Activated naive CD8-positive, alpha-beta T cell (primary cell): ENCODE data around the gene NLRP1.

Experiments
- H3K27ac Mint-ChIP-seq: one replicate; pipeline ENCODE4 v1.8.0; 2021; ENCODE audit warnings: mixed read lengths
- H3K27me3 Mint-ChIP-seq: one replicate; pipeline ENCODE4 v1.8.0; 2021; ENCODE audit warnings: mixed read lengths
- H3K36me3 Mint-ChIP-seq: one replicate; pipeline ENCODE4 v1.8.0; 2021; ENCODE audit warnings: mixed read lengths
- H3K4me1 Mint-ChIP-seq: one replicate; pipeline ENCODE4 v1.8.0; 2021; ENCODE audit warnings: low read depth, mixed read lengths
- H3K4me3 Mint-ChIP-seq: one replicate; pipeline ENCODE4 v1.8.0; 2021; ENCODE audit warnings: mild to moderate bottlenecking, mixed read lengths
- H3K9me3 Mint-ChIP-seq: one replicate; pipeline ENCODE4 v1.8.0; 2021; ENCODE audit warnings: low read depth, mixed read lengths

The NLRP1 gene

GRCh38 chr17:5500247-5500588, 84.1 kb downstream of the NLRP1 start:
- Mint-ChIP-seq H3K4me1 (peaks cover 20% of the 10 kb centered on the region), H3K4me3 (peak overlapping the region; percentile 98), H3K36me3 (no peaks in the 10 kb centered on the region), H3K27me3 (no peaks in the 10 kb centered on the region), H3K9me3 (no peaks in the 10 kb centered on the region), H3K27ac (peak overlapping the region; percentile 88)

DNA sequence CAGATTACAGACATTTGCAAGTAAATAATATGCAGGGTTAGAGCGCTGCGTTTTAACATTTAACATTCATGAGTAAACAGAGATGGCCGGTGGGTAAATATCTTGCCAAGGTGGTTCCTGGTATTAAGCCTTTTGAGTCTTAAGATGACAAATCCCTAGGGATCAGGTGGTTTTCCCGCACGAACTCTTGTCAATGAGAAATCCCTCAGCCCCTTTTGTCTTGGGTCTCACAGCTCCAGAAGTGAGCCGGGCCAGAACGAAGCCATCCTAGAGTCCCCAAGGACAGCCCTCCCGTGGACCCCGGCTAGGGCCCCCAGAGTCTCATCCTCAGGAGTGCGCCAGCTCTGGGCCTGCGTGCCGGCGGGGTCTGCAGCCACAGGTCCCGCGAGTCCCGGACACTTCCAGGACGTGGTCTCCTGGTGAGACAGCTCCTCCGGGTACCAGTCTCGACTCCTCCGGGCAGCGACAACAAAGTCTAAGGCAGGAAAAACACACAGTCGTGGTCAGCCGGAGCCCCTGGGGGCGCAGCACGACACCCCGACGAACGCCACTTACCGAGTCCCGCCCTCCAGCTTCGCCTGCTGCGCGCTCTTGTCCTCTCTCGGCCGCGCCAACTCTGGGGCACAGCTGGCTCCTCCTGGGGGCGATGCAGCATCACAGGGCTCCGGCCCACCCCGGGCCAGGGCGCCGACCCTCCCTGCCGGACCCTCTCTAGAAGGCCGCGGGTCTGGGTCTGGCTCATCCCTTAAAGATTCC, 84.7 kb downstream of the NLRP1 start:
- H3K9me3 Mint-ChIP-seq, result no peaks in the 10 kb centered on the region
- no peak overlapping the region for H3K27ac Mint-ChIP-seq
- H3K36me3 Mint-ChIP-seq, result no peaks in the 10 kb centered on the region
- H3K4me1 Mint-ChIP-seq, result peaks cover 20% of the 10 kb centered on the region
- H3K27me3 Mint-ChIP-seq, result no peaks in the 10 kb centered on the region
- H3K4me3 Mint-ChIP-seq, result peak overlapping the region; percentile 98

DNA sequence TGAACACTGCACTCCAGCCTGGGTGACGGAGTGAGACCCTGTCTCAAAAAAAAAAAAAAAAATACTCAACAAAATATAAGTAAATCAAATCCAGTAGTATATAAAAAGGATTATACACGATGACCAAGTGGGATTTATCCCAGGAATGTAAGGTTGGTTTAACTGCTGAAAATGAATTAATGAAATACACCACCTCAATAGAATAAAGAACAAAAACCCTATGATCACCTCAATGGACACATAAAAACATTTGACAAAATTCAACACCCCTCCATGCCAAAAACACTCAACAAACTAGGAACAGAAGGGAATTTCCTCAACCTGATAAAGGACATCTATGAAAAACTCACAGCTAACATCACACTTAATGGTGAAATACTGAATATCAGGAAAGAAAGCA, 91.3 kb downstream of the NLRP1 start:
- H3K27ac Mint-ChIP-seq, result no peak overlapping the region

DNA sequence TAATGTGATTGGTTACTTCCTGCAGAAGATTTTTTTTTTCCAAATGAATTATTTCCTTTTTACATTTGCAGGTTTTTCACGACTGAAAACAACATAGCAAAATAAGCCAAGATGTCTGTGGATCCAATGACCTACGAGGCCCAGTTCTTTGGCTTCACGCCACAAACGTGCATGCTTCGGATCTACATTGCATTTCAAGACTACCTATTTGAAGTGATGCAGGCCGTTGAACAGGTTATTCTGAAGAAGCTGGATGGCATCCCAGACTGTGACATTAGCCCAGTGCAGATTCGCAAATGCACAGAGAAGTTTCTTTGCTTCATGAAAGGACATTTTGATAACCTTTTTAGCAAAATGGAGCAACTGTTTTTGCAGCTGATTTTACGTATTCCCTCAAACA, 95.6 kb downstream of the NLRP1 start:
- Mint-ChIP-seq H3K27ac (peak overlapping the region; percentile 86), H3K4me3 (peak overlapping the region; percentile 98), H3K27me3 (no peaks in the 10 kb centered on the region), H3K9me3 (no peaks in the 10 kb centered on the region), H3K36me3 (peaks cover 17% of the 10 kb centered on the region), H3K4me1 (peaks cover 43% of the 10 kb centered on the region)

More for the DNA sequence above, 91.3 kb downstream of the NLRP1 start:
- Mint-ChIP-seq H3K4me3 (no peak overlapping the region), H3K9me3 (no peaks in the 10 kb centered on the region), H3K4me1 (peaks cover 15% of the 10 kb centered on the region), H3K36me3 (peaks cover 10% of the 10 kb centered on the region), H3K27me3 (no peaks in the 10 kb centered on the region)

DNA sequence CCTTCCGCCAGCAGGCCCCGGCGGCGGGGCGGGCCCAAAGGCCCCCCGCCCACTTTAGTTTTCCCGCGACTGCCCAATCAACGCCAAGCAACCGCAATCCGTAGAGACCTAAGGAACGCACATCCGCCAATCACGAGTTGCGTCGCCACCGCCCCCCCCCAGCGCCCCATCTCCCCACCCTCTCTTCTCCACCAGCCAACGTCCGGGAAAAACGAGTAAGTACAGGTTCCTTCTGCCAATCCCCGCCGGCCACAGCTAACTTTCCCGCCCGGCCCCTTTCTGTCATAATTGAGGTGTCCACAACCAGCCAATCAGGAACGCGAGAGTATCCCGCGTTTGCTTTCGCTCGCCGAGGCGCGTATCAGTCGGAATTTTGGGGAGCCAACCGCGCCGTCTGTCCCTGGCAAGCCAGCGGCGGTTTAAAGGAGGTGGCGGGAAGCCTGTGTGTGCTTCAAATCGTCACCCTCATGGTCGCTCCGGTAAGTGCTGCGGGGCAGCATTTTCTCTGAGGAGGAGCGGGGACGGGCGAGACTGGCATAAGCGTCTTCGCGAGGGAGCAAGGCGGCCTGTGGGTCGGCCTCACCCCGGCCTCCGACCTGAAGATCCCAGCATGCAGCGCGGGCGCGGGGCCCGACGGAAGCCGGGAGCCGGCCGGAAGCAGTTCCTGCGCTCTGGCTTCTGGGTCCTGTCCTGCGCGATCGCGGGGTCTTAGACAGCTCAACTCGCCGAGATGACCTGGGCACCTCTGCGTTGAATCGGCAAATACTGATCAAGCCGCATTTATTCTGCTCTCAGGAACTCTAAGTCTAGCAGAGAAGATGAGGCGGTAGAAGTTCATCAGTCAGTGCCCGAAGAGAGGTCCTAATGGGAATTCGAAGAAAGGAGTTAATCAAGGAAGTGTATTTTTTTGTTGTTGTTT, 97.8 kb downstream of the NLRP1 start, which contains the start of gene MIS12:
MIS12 (plus strand) TSS at position 361 of the 919 bp plus-strand sequence. CDS start 2,297 bp downstream, outside the sequence.
- Mint-ChIP-seq H3K27me3 (no peaks in the 10 kb centered on the region), H3K4me1 (peaks cover 58% of the 10 kb centered on the region), H3K4me3 (peak within 1 kb of the TSS; percentile 98), H3K36me3 (peaks cover 16% of the 10 kb centered on the region), H3K9me3 (no peaks in the 10 kb centered on the region), H3K27ac (peak within 1 kb of the TSS; percentile 97)

DNA sequence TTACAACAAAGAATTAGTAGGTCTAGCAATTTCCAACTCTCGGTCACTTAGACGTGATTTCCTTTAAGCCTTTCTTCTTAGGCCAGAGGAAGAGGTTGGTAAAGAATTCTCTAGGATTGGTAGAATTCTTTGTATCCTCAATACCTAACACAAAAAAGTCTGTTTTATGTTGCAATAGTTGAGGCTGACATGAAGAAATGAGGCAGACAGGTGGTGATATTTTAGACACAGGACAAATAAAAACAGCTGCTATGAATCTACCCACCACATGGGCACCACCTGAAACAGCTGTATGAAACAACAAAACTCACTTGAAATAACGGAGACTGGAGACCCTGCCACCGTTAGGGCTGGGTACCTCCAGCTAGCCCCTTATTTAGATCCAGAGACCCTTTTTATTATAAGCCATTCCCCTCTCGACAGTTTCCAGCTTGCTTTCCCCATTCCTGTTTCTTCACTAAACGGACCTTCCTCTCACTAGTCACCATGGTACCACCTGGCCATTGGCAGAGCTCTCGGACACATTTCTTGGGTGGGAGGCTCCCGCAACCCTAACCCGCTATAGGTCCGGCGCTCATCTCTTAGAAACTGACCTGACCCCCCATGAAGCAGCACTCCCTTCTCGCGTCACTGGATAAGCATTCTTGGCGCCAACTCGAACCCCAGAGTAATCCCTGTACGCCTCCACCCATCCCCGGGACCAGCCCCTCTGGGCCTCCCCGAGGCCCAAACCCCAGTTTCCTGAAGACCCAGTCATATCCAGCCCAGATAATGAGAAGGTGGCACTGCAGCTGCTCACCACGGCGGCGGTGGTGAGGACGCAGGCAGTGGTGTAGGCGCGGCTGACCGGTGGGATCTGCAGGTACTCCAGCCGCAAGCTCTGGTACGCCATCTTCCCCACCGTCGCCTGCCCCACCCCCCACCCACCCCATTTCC, 98.8 kb downstream of the NLRP1 start, which contains the start of gene DERL2:
DERL2 (minus strand) TSS at position 909 of the 936 bp plus-strand sequence; CDS start at position 892, 17 bp downstream.
- Mint-ChIP-seq H3K4me1 (peaks cover 62% of the 10 kb centered on the region), H3K4me3 (peak within 1 kb of the TSS; percentile 98), H3K9me3 (no peaks in the 10 kb centered on the region), H3K27me3 (no peaks in the 10 kb centered on the region), H3K36me3 (peaks cover 16% of the 10 kb centered on the region), H3K27ac (peak within 1 kb of the TSS; percentile 97)

GRCh38 chr17:5481451-5481850, 102.9 kb downstream of the NLRP1 start:
- Mint-ChIP-seq H3K4me1 (peaks cover 59% of the 10 kb centered on the region), H3K9me3 (no peaks in the 10 kb centered on the region), H3K36me3 (peaks cover 8% of the 10 kb centered on the region), H3K27me3 (no peaks in the 10 kb centered on the region), H3K27ac (no peak overlapping the region), H3K4me3 (no peak overlapping the region)

- no peak overlapping the region for H3K27ac Mint-ChIP-seq
- no peaks in the 10 kb centered on the region for H3K9me3 Mint-ChIP-seq
- H3K27me3 Mint-ChIP-seq, result no peaks in the 10 kb centered on the region
- H3K4me1 Mint-ChIP-seq, result peaks cover 59% of the 10 kb centered on the region
- H3K36me3 Mint-ChIP-seq, result peaks cover 8% of the 10 kb centered on the region
- no peak overlapping the region for H3K4me3 Mint-ChIP-seq
These were observed 103.3 kb downstream of the NLRP1 start for GRCh38 chr17:5480962-5481361.

DNA sequence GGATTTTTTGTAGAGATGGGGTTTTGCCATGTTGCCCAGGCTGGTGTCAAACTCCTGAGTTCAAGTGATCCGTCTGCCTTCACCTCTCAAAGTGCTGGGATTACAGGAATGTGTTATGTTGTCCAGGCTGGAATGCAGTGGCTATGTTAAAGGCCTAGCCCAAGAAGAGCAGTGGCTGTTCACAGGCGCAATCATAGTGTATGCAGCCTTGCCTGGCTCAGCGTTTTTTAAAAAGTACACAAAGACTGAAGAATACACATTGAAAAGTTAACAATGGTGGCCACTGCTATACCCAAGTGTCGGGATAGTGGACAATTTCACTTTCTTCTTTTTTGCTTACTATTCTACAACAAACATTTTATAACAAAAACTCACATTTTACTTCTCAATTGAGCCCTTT, 105.3 kb downstream of the NLRP1 start:
- Mint-ChIP-seq H3K27me3 (no peaks in the 10 kb centered on the region), H3K9me3 (no peaks in the 10 kb centered on the region), H3K27ac (no peak overlapping the region), H3K4me1 (peaks cover 43% of the 10 kb centered on the region), H3K36me3 (peaks cover 6% of the 10 kb centered on the region), H3K4me3 (no peak overlapping the region)

DNA sequence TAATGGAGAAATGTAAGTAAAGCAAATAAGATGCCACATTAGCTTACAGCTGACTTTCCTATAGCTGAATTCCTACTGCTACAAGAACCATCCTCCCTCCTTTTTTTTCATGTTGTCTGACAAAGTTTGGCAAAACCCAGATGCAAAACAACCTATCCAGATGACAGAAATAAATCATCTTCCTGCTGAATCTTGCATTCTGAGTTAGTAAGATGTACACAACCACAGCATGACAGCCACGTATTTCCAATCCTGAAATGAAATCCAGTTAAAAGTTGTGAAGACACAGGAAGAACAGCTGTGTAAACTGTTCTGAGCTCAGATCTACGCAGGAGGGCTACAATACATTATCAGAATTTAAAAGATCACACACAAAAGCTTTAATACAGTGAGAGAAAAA, 110.4 kb downstream of the NLRP1 start:
- peaks cover 7% of the 10 kb centered on the region for H3K36me3 Mint-ChIP-seq
- peaks cover 20% of the 10 kb centered on the region for H3K4me1 Mint-ChIP-seq
- H3K9me3 Mint-ChIP-seq, result no peaks in the 10 kb centered on the region
- H3K27me3 Mint-ChIP-seq, result no peaks in the 10 kb centered on the region
- no peak overlapping the region for H3K4me3 Mint-ChIP-seq
- peak overlapping the region; percentile 46 for H3K27ac Mint-ChIP-seq

- Mint-ChIP-seq H3K4me1 (peaks cover 20% of the 10 kb centered on the region), H3K27me3 (no peaks in the 10 kb centered on the region), H3K9me3 (no peaks in the 10 kb centered on the region), H3K4me3 (no peak overlapping the region), H3K27ac (no peak overlapping the region), H3K36me3 (peaks cover 13% of the 10 kb centered on the region)
These were observed 111.8 kb downstream of the NLRP1 start for GRCh38 chr17:5472511-5472910.

- Mint-ChIP-seq H3K27ac (peak overlapping the region; percentile 88), H3K36me3 (peaks cover 7% of the 10 kb centered on the region), H3K4me1 (peaks cover 44% of the 10 kb centered on the region), H3K9me3 (no peaks in the 10 kb centered on the region), H3K4me3 (peak overlapping the region; percentile 98), H3K27me3 (no peaks in the 10 kb centered on the region)
These were observed 116.2 kb downstream of the NLRP1 start for GRCh38 chr17:5468075-5468473.

DNA sequence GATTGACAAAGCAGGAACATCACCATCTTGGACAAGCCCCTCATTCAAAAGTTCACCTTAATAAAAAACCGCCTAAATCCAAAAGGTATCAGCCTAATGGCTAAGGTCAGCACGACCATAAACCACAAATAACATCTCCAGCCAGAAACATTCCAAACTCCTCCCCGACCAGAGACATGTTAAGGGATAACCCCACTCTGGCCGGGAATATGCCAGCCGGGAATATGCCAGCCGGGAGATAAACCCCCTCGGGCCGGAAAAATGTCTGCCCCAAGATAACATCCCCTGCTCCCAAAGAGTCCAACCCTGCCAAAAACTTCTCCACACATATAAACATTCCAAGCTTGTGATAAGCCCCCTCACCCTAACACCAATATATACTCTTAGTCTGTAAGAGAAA, 116.9 kb downstream of the NLRP1 start:
- Mint-ChIP-seq H3K9me3 (no peaks in the 10 kb centered on the region), H3K36me3 (peaks cover 7% of the 10 kb centered on the region), H3K27ac (peak overlapping the region; percentile 88), H3K4me1 (peaks cover 45% of the 10 kb centered on the region), H3K4me3 (peak overlapping the region; percentile 98), H3K27me3 (no peaks in the 10 kb centered on the region)

DNA sequence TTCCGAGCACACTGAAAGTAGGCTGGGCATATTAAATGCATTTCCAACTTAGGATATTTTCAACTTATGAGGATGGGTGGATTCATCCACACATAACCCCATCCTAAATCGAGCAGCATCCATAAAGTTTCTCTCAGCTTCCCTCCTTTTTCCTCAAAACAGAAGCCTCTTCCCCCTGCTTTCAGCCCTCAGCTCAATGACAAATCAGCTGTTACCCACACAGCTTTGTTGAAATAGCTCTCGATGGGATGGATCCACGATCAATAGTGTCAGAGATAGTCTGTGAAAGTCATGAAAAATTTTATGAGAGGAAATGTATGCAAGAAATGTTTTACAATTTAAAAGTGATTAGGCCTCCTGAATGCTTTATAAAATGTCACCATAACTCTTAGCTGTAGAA, 118.0 kb downstream of the NLRP1 start:
- Mint-ChIP-seq H3K27ac (no peak overlapping the region), H3K4me1 (peaks cover 45% of the 10 kb centered on the region), H3K36me3 (peaks cover 9% of the 10 kb centered on the region), H3K27me3 (no peaks in the 10 kb centered on the region), H3K4me3 (peak overlapping the region; percentile 98), H3K9me3 (no peaks in the 10 kb centered on the region)
